ENCODE data around the gene KCNJ4.

DNA sequence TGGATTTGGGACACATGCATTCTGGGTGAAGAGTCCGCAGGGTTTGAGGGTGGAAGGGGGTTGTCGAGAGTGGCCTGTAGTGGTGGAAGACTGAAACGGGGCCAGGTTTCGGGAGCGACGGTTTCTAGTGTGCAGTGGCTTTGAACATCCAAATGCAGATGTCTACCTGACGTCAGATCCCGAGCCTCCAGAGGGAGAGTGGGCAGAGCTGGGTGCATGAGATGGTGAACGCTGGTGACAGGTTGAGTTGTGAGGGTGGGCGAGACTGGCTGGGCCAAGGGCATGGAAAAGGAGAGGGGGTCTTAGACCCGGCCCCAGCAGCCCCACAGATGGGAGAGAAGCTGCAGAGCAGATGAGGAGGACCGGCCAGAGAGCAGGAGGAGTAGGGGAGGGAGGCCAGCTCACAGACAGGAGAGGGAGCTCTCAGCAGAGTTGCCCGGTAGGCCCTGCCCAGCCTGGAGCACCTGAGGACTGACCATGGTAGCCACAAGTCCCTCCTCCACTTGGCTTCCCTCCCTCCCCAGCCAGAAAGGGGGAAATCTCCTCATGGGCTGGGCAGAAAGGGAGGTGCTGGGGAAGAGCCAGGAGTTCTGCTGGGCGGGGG lies 14.2 kb downstream of the KCNJ4 start:
- no peak for TF ChIP-seq CTCF (IDR thresholded peaks at IDR 0.05)
- TF ChIP-seq POLR2A (IDR thresholded peaks at IDR 0.05): no peak

Data from Peyer's patch (tissue), 4 donors.